GM08714 (cell line): Measurements from ENCODE around the gene IGSF8.

ENCODE experiments used
- H3K4me3 ChIP-seq: fragments of 200-500 bp; sonication (Bioruptor generic); 2 replicates; pipeline ENCODE4 v1.5.1; 2014; ENCODE audit warnings: mild to moderate bottlenecking, low read length, inconsistent platforms
- ZNF274 ChIP-seq: IDR thresholded peaks from 2 replicates; pipeline ENCODE4 v1.6.1; 2012; ENCODE audit warnings: mild to moderate bottlenecking, low read depth, low read length

IGSF8 gene

DNA sequence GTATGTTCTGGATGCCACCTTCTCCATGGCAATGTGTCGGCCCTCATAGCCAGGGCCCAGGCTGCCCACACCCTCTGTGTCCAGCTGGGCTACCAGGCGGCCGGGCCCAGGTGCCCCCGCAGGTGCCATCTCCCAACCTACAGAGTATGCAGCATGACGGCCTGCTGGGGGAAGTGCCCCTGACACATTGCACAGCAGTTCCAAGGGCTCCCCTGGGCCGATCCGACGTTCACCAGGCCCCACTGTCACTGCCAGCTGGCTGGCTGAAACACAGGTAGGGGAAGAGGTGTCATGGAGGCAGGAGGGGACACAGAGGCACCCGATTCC is 5.4 kb downstream of the IGSF8 start:
- no peak overlapping the region for H3K4me3 ChIP-seq
- no peak for TF ChIP-seq ZNF274

GRCh38 chr1:160092366-160093068 is 5.9 kb downstream of the IGSF8 start:
- no peak overlapping the region for H3K4me3 ChIP-seq
- TF ChIP-seq ZNF274: no peak

- no peak for TF ChIP-seq ZNF274
- H3K4me3 ChIP-seq: no peak overlapping the region
Observed at GRCh38 chr1:160091666-160092223, 6.7 kb downstream of the IGSF8 start.

DNA sequence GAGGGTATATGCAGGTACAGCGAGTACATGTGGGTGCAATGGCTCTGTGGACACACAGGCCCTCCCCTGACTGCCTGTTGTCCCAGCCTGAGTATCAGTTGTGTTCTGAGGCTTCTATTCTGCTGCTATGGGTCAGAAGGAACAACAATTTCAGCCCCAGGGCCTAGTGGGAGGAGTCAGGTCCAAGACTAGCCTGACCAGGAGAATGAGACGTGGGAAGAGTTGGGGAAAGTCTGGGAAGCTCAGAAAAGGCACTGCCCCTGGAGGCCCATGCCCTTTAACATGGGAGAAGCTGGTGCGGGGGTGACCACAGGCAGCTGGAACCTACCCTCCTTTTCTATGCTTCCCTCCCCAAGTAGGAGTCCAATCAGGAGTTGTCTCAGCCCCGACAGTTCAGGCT is 7.7 kb downstream of the IGSF8 start:
- H3K4me3 ChIP-seq: no peak overlapping the region
- TF ChIP-seq ZNF274: no peak

GRCh38 chr1:160089883-160090282 is 8.5 kb downstream of the IGSF8 start:
- TF ChIP-seq ZNF274: no peak
- no peak overlapping the region for H3K4me3 ChIP-seq

- H3K4me3 ChIP-seq: no peak overlapping the region
- TF ChIP-seq ZNF274: no peak
Observed at GRCh38 chr1:160087118-160087662, 11.2 kb downstream of the IGSF8 start.

DNA sequence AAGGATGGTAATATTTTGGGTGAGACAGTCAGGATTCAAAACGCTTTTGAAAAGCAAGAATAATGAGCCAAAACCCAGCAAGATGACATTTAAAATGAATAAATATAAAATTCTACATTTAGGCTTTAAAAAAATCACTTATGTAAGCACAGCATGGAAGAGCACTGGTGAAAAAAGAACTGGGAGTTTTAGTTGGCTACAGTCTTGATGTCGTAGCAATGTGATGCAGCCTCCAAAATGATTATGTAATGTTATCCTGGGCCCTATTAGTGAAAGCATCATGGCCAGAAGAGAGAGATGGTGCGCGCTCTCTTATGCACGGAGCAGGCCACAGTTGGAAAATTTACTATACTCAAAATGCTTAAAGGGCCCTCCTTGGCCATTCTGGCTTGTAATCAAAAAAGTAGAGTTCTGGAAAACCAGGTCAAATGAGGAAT is 11.9 kb downstream of the IGSF8 start:
- TF ChIP-seq ZNF274: no peak
- H3K4me3 ChIP-seq: no peak overlapping the region

GRCh38 chr1:160085686-160086455 is 12.5 kb downstream of the IGSF8 start:
- no peak for TF ChIP-seq ZNF274
- H3K4me3 ChIP-seq: no peak overlapping the region

DNA sequence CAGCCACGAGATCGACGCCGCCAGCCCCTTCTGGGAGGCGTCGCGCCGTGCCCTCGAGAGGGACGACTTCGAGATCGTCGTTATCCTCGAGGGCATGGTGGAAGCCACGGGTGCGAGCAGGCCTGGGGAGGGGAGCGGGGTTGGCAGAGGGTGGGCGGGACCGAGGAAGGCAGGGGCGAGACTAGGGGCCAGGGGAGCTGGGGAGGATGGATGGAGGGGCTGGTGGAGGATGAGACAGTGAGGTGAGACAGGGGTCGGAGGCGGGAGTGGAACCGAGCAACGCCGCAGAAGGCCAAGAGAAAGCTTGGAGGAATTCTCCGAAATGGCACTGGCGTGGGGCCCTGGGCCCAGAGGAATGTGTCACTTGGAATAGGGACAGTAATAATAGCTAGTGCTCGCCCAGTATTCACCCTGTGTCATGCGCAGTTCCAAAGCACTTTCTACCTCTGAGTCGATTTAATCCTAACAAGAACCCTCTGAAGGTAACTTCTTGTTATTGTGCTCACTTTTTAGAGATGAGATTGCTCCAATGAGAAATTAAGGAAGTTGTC is 13.6 kb downstream of the IGSF8 start:
- no peak overlapping the region for H3K4me3 ChIP-seq

DNA sequence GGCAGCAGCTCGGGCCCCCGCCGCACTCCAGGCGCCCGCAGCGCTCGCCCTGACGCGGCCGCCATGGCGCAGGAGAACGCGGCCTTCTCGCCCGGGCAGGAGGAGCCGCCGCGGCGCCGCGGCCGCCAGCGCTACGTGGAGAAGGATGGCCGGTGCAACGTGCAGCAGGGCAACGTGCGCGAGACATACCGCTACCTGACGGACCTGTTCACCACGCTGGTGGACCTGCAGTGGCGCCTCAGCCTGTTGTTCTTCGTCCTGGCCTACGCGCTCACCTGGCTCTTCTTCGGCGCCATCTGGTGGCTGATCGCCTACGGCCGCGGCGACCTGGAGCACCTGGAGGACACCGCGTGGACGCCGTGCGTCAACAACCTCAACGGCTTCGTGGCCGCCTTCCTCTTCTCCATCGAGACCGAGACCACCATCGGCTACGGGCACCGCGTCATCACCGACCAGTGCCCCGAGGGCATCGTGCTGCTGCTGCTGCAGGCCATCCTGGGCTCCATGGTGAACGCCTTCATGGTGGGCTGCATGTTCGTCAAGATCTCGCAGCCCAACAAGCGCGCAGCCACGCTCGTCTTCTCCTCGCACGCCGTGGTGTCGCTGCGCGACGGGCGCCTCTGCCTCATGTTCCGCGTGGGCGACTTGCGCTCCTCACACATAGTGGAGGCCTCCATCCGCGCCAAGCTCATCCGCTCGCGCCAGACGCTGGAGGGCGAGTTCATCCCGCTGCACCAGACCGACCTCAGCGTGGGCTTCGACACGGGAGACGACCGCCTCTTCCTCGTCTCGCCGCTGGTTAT is 14.2 kb downstream of the IGSF8 start:
- TF ChIP-seq ZNF274: no peak
- H3K4me3 ChIP-seq: no peak overlapping the region; the same call in 1 of the 2 replicates

More for the DNA sequence above, 13.6 kb downstream of the IGSF8 start:
- TF ChIP-seq ZNF274: no peak

DNA sequence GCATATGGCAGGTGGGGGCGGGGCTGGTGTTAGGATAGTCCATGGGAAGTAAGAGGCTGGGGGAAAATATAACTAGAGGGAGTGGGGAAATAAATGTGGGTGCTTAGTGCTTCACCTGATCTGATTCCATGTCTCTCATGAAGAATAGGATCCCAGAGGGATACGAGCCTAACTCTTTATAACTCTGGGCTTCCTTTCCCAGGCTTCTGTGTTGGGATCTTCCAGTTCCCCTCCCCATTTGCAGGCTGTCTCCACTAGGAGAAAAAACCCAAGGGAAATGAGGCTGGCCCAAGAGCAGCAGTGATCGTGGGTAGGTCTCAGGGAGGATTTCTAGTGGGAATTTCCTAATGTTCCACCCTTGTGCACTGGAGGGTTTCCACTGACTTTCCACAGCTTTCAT is 15.5 kb downstream of the IGSF8 start:
- TF ChIP-seq ZNF274: no peak
- no peak overlapping the region for H3K4me3 ChIP-seq

- no peak for TF ChIP-seq ZNF274
- H3K4me3 ChIP-seq: no peak overlapping the region
Observed at GRCh38 chr1:160082487-160082886, 15.9 kb downstream of the IGSF8 start.

DNA sequence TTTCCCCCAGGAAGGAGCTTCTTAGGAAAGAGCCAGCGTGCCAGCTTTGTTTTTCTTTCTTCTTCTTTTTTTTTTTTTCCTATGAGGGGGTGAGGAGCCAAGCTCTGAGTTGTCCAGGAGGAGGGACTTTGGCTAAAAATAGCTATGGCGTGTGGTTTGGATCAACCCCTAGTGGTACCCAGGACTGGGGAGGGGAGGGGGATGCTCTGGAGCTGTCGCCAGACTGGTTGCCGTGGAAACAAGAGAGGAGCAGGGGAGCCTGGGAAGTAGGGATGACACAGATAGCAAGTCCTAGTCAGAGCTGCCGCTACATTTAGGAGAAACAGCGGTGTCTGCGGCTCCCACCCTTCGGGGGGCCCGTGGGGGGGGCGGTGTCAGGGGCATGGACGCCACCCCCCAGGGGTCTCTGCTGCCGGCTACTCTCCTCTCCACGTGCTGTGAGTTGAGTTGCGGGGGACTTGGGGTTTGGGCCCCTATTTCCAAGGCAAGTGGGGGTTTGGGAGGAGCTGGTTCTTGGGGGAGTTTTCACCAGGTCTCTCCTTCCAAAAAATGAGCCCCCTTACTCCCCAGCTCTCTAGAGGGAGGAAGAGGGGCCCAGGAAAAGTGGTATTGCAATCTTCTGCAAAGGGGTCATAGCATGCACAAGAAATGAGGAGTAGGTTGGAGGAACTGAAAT is 17.0 kb downstream of the IGSF8 start, which contains the start of gene KCNJ9:
TSS of gene KCNJ9 (plus strand) at position 278 of the 676 bp plus-strand sequence. CDS start 2,493 bp downstream, outside the sequence.
- TF ChIP-seq ZNF274: no peak
- no peak within 1 kb of the TSS for H3K4me3 ChIP-seq
